HG02884 (cell line): ENCODE measurements around the gene CCR6.
"Not testable (repeated sequence)": the region's sequence is repeated elsewhere in the genome, so short reads cannot be mapped to it uniquely, and the experiment has no call there.

Experiments used
- ATAC-seq: cut with Tn5 transposase; IDR thresholded peaks from one replicate; pipeline ENCODE4 v1.9.1; 2021; ENCODE audit warnings: mild to moderate bottlenecking, moderate library complexity; ENCODE audit not compliant: unreplicated experiment

Gene CCR6

DNA sequence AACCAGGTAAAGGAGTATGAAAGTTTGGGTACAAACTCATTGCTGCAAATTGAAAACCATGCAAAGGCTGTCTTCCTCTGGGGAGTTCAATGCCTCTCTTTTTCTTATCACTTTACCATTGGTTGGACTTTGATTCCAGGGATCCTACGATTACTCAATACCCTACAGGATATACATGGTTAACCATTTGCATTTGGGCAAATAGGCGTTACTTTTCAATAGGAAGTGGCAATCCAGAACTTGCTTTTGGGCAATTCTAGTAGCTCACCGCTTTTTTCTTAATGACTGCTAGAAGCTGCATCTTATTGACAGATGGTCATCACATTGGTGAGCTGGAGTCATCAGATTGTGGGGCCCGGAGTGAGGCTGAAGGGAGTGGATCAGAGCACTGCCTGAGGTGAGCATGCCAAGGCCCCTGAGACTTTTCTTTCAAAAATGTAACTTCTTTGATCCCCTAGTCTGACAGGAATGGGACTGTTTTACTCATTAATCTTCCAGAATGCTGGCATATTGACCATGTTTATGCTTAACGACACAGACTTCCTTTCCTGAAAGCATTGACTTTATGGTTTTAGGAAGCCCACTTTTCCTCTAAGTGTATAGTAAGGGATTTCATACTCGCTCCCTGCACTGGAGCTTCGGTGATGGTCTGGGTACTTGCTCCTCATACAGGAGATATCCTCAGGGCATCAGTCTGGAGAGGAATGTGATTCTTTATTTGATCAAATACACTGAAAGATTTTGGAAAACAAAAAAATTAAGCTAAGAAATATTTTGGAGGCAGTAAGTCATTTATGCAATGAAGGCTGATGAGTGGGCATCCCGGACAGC is at the start of gene CCR6:
TSS of gene CCR6 (plus strand) at position 270 of the 831 bp plus-strand sequence. CDS start 13,039 bp downstream, outside the sequence.
- ATAC-seq: no peak

DNA sequence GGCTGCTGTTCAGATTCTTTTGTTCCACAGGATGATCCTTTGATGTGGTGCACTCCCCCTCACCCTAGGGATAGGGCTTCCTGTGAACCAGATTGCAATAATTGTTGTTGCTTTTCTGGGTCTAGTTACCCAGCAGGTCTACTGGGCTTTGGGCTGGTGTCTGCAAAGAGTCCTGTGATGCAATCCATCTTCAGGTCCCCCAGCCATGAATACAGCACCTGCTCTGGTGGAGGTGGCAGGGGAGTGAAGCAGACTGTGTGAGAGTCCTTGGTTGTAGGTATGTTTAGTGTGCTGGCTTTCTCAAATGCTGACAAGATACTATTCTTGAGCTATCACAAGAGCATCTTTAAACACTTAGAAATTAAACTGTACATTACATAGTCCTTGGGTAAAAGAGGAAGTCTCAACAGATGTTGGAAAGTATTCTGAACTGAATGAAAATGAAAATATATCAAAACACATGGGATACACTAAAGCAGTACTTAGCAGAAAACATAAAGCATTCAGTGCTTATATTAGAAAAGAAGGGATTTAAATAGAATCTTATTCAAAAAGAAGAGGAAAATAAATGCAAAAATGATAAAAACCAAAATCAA is 49.1 kb upstream of the CCR6 start:
- ATAC-seq: no peak

DNA sequence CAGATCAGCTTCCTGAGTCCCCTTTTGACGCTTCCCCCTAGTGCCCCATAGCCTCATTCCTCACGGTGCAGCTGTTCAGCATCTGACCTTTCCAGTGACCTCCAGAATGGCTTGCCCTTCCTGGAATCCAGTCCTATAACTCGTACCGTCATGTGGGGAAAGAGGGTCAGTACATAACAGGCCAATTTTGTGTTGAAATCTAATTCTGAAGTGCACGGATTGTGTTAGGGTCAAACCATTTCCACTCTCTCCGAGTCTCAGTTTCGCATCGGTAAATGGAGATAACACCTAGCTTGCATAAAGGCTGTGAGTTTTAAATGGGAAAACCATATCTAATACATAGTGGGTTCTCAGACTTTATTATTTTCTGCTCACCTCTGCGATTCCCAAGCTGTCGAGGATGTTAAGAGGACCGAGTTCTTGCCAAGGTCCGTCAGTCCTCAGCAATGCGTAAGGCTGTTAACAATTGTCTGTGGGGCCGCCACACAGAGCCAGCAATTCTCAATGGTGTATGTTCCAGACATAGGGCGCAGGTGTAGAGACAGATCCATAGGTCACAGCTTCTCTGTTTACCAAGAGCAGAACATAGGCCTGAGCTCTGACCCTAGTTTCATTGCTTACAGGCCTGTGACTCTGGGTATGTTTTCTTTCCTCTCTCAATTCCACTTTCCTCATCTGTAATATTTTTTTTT is 45.5 kb upstream of the CCR6 start:
- ATAC-seq: no peak

DNA sequence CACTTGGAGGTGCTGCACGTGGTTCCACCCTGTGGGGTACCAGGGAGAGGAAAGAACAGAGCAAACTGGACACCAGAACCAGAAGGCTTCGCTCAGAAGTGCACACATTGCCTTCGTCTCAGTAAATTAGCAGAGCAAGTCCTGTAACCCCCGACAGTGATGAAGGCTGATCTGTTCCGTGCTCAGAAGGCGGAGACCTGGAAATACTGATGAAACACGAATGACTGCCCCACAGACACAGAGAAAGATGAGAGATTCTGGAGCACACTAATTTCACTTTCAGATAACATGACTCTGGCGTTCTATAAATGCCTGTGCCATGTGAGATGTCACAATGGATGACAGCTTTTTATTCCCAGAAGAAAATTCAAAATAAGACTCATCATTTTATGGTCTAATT is 44.2 kb upstream of the CCR6 start:
- ATAC-seq: no peak

DNA sequence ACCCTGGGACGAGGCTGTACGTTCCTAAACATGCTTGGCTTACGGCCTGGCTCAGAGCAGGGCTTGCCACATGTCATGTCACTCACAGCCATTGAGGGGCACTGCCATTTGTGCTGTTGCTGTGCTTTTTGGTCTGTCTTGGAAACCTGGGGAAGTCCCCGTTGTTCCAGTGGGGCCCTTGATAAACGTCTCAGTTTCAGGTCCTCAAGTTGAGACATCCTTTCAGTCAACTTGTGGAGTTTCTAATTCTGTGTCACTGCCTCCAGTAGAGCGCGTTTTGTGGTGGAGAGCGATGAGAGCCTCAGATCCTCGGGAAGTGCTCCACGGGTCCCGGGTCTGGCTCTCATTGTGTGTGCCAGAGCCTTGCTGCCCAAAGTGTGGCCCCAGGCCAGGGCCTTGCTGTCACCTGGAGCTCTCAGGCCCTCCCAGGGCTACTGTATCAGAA is 43.0 kb upstream of the CCR6 start:
- peak; percentile 99 for ATAC-seq

DNA sequence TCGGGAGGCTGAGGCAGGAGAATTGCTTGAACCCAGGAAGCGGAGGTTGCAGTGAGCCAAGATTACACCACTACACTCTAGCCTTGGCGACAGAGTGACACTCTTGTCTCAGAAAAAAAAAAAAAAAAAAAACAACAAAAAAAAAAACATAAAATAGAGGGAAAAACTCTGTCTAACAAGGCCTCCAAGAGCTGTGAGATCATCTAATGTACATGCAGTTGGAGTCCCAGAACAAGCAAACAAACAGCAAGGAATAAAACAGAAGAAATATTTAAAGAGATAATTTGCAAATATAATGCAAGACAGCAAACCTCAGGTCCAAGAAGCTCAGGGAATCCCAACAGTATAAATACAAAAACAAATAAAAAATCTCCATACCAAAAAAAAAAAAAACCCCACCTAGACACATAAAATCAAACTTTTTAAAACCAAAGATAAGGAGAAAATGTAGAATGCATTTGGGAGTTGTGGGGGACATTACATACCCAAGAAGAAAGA is 35.0 kb upstream of the CCR6 start:
- ATAC-seq: no peak

DNA sequence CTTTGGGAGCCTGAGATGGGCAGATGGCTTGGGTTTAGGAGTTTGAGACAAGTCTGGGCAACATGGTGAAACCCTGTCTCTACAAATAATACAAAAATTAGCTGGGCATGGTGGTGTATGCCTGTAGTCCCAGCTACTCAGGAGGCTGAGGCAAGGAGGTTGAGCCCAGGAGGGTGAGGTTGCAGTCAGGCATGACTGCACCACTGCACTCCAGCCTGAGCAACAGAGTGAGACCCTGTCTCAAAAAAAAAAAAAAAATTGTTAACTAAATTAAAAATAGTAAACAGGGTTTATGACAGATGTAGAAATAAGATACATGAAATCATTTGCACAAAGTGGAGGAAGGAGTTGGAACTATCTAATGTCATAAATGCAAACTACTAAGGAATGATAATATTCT is 34.2 kb upstream of the CCR6 start:
- not testable (repeated sequence) for ATAC-seq

DNA sequence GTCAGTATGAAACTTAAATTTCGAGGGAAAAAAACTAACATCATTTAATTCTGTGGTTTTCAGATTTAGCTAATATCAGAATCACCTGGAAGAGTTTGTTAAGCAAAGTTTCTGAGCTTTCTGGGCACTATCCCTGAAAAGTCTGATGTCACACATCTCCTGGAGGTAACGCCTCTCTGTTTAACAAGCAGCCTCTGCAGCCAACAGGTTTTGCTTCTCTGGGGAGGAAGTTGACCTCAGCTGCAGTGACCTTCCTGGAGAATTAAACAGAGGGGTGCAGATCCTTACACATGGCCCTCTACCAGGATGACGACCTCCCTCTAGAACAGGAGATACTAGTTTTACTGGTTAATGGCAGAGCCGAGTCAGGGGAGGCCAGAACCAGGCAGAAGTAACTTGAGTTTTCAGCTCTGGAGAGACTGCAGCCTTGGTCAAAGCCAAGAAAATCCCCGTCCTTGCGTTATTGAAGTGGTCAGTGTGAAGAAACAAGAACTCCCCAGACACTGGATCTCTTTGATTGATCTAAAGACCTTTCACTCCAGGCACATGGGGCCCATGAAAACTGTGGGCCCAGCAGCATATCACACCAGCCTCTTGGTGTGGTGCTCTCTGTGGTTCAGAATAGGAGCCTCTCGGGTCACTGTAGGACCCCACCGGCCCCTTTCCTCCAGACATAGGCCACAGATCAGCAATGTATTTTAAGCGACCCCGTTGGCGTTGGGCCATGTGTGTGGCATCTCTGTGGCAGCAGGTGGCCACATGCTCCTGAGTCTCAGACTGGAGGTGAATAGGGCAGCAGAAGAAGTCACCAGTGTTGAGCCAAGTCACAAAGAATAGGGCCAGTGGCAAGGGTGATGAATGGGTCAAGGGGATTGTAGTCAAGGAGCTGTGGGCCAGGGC is 33.4 kb upstream of the CCR6 start:
- ATAC-seq: no peak

DNA sequence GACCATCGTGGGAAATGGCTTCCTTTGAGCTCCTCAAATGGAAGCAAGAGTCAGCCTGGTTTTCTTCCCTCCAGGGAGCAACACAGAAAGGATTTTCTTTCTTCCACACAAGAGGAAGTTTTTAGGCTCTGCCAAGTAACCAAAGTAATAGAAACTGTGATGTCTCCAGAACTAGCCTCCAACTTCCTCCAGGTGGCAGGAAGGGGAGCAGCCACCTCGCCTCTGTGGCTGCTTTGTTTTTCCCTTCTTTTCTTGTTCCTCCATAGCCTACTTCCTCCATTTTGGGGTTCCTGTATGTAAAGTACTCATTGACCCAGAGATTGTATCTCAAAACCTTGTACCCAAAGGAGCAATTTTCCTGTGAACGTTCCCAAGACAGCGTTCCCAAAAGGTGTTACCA is 32.7 kb upstream of the CCR6 start:
- no peak for ATAC-seq

DNA sequence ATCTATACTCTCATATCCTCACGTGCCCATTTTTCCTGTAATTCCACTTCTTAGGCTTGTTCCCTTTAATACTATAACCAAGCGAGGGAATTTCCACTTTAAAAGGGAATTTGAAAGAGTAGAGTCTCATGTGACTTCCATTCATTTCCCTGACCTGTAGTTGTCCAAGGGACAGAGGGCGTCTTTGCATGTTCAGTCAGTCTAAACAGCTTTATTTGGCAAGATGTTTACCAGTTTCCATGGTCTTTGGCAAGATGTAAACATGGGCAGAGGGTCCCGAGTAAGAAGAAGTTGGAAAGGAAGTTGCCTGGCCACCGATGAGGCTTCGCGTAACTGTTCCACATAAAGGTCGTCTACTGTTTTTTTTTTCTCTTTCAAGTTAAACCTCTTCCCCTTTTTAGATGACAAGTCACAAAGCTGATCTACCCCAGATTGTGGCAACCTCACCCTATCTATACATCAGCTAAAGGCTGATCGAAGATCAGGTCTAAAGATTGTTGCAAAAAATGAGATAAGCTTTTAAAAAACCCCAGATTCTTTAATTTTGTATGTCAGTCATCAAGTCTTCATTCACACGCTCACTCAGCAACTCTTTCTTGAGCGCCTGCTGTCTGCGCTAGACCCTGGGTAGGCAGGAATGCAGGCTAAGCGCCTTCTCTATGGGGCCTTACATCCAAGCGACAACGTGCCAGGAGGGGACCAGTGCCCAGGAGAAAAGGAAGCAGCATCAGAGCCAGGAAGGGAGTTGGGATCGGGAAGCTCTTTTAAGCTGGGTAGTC is 31.7 kb upstream of the CCR6 start:
- ATAC-seq: no peak

DNA sequence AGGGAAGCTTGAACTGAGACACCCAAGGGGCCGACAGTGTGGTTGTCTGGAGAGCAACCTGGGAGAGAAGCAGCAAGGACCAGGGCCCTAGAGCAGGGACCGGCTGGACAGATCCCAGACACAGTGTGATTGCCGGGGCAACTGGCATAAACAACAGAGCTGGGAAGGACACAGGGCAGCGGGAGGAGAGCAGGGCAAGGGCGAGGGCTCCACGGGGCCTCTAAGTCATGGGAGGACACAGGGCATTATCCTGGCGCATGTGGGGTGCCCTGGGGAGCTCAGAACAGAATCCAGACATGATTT is 31.1 kb upstream of the CCR6 start:
- ATAC-seq: no peak

DNA sequence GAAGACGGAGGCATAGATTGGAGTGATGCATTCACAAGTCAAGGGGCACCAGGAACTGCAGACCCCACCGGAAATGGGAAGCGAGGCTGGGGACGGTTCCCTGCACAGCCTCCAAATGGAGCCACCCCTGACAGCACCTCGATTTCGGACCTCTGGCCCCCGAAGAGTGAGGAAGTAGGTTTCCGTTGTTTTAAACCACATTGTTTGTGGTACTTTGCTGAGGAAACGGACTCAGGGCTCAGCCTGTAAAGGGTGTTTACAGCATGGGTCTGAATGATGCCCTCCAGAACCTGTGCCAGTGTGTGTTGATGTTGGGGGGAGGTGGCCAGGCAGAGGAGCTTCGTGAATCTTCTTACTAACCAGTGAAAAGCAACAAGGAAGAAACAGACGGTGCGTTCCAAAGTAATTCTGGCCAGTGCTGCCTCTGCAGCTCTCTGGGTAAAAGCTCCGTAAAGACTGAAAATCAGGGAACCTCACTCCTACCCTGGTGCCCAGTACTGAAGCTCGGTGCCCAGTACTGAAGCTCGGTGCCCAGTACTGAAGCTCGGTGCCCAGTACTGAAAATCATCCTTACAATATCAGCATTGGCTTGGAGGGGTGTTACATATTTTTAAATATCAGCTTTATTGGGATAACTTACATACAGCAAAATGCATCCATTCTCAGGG is 30.1 kb upstream of the CCR6 start:
- ATAC-seq: no peak

DNA sequence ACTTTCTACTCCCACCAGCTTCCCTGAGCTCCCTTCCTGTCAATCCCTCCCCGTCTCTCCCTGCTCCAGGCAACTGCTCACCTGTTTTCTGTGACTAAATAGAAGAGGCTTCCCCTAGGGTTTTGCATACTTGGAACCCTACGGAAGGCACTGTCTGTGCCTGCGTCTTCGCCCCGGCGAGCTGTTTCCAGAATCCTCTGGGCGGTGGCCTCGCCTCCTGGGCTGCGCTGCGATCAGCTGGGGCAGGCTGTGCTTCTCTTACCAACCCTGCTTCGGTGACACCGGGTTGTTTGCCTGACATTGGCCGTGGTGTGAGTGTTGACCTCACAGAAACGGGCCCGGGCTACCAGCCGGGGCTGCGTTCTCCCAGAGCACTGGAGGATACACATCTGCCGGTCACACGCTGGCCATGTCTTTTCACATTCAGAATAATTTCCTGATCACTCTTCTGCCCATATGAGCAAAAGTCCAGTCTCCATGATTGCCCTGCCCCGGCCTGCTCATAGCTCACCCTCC is 29.4 kb upstream of the CCR6 start:
- no peak for ATAC-seq

DNA sequence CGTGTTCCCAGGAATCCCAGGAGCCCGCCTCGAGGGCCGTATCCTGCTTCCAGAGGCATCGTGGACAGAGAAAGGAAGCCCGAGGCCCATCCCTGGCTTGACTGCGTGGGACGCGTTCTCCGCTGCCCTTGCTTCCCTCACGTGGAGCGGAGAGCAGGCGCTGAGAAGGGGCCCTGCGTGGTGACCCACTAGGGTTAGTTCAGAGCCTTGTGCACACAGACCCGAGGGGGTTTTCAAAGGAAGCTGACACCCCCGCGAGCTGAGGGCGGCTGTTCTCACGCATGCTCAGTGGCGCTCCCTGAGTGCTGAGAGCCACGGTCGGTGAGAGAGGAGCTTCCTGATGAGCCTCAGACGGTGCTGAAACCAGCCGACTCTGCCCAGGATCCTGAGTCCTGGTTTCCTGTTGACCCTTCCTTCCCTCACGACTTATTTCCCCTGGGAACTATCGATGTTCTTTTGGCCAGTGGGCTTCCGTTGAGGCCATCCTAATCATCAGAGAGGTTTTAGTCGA is 28.9 kb upstream of the CCR6 start:
- ATAC-seq: peak; percentile 36

DNA sequence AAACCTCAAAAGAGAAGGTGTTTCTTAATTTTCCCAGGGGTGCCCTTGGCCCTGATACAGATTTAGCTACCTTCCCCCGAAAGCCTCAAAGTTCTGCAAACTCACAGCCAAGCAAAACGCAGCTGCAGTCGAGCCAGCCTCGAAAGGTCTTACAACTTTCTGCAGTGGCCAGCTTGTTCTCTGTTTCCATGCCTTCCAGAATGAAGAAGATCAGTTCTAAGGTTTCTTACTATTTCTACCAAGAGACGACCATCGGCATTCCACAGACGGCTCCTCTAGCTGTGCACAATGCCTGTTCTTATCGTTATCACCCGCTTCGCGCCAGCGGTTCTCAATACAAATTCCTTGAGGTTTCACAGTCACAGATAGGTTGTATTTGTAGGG is 28.5 kb upstream of the CCR6 start:
- ATAC-seq: peak; percentile 9

DNA sequence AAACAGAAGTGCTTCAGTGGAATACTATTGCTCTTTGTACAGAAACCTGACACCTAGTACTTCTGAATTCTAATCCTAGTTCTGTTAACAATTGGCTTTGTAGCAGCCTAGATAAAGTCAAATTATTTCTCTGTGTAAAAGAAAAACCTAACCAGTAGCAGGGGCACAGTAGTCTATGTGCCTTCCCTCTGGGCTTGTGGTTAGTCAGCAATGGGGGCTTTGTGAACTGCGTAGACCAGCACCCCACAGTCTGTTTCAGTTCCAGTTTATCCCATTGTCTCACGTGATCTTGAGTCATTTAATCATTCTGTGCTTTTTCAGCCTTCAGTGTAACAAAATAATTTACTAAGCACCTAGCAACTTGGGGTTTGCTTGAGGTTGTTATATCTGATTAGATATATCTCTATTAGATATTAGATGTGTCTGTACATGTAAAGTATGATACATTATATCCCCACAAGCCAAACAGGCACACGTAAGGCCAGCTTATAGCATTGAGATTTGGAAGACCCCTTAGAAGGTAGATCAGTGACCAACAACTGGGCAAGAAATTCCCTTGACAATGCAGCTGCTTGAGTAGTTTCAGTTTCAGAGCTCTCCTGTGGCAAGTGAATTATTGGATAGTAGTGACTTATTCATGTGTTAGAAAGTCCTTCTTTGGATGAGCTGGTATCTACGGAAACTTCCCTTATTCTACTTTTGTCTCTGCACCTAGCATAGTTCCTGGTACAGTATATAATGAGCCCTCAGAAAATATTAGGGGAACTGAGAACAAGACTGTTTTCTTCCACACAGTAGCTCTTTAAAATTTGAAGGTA is 27.9 kb upstream of the CCR6 start:
- peak; percentile 58 for ATAC-seq

DNA sequence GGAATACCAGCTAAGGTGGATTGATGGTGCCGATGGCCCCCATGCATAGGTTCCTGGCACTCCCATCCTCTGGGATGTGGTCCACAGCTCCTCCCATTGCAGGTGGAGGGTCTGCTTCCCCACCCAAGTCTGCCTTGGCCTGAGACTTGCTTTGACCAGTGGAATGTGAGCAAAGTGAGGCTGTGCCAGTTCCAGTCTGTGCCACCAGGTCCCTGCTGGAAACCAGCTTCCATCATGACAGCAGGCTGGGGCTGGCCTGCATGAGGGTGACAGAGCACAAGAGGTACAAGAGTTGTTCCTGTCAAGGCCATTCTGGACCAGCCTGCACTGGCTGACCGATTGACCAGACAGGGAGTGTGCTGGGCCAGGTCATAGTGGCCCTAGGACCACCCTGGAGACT is 27.0 kb upstream of the CCR6 start:
- no peak for ATAC-seq

DNA sequence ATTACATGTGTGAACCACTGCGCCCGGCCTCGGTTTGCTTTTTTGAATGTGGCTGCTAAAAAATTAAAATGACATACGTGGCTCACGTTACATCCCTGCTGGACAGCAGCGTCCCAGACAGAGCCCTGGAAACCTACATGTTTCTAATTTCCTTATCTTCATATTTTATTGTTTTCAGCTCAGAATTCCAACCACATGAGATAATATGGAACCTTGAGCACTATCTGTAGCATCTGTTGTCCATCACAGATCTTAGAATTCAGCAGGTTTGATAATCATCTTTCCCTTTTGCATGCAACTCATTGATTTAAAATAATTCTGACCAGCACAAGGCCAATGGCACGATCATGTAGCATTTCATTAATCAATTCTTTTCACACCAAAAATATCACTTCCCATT is 25.9 kb upstream of the CCR6 start:
- no peak for ATAC-seq
